ENCODE data around the gene MFF.

GRCh38 chr2:227295806-227296205, 29.2 kb upstream of the MFF start:
- TF ChIP-seq YY1 (IDR thresholded peaks at IDR 0.05; ENCODE audit: insufficient read depth, insufficient read length) (no peak), ZNF274 (IDR thresholded peaks at IDR 0.05; ENCODE audit: low read depth, low read length) (no peak)
